COLO668 (cell line): ENCODE results near the gene RALGPS2.
A peak's percentile ranks its signal among the peaks of the same experiment; 100 is the strongest.

Experiments used
- DNase-seq: peaks from one replicate; lab custom pipeline; 2025; ENCODE audit not compliant: unreplicated experiment; lab: John Stamatoyannopoulos, UW

RALGPS2 gene, protein sequence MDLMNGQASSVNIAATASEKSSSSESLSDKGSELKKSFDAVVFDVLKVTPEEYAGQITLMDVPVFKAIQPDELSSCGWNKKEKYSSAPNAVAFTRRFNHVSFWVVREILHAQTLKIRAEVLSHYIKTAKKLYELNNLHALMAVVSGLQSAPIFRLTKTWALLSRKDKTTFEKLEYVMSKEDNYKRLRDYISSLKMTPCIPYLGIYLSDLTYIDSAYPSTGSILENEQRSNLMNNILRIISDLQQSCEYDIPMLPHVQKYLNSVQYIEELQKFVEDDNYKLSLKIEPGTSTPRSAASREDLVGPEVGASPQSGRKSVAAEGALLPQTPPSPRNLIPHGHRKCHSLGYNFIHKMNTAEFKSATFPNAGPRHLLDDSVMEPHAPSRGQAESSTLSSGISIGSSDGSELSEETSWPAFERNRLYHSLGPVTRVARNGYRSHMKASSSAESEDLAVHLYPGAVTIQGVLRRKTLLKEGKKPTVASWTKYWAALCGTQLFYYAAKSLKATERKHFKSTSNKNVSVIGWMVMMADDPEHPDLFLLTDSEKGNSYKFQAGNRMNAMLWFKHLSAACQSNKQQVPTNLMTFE

DNA sequence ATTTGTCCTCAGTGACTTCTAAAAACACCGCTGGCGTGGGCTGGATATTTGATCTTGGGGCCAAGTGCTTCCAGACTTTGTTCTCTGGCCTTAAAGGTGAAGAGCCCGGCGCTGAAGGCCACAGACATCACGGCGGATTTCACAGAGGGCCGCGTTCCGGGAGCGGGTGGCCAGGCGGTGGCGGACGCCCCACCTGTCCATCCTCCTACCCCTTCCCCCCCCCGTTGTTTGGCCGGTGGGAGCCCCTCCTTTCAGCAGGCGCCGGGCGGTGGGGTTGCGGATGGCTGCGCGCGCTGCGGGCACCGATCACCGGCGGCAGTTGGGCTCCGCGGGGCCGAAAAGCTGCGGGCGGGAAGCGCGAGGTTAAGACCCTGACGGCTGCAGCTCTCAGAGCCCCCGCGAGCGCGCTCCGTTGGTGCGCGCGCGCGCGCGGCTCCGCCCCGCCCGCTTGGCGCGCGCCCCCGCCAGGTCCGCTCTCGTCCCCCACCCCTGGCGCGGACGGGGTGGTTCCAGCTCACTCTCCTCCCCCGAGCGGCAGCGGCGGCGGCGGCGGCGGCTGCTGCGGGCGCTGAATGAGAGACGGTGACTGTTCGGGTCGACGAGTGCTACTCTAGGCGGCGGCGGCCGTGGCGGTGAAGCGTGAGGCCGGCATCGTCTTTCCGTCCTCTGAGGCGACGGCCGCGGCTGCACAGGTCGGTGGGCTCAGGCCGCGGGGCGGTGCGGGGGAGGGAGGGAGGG is at the start of gene RALGPS2:
RALGPS2 (plus strand) TSS at position 517 of the 738 bp plus-strand sequence. CDS start 51,521 bp downstream, outside the sequence.
- DNase-seq, result peak; percentile 84

DNA sequence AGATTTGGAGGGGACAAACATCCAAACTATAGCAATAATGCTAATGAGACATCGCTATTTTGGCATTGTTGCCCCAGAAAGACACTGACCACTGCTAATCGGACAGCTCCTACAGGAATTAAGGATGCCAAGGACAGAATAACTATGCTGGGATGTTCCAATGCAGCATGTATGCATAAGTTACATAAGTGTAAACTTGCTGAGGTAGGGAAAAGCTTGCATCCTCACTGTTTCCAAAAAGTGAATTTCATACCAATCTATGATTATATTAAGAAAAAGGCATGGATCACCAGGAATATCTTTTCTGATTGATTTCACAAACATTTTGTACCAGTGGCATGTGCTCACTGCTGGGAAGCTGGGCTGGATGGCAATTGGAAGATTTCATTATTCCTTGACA is 45.8 kb upstream of the RALGPS2 start:
- no peak for DNase-seq

DNA sequence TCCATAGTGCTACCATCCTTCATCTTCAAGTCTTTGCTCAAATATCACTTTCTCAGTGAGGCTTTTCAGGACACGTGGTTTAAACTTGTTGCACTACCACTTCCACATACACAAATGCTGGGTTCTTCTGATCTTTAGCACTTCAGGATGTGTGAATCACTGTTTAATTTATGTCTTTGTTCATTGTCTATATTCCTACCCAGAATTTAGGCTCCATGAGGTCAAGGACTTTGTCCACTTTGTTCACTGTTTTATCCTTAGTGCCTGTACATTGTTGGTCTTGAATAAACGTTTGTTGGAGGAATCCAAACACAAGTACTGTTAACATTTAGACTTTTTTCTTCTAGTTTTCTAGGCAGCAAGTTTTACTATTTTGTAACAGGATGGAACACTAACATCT is 42.6 kb upstream of the RALGPS2 start:
- DNase-seq, result no peak

DNA sequence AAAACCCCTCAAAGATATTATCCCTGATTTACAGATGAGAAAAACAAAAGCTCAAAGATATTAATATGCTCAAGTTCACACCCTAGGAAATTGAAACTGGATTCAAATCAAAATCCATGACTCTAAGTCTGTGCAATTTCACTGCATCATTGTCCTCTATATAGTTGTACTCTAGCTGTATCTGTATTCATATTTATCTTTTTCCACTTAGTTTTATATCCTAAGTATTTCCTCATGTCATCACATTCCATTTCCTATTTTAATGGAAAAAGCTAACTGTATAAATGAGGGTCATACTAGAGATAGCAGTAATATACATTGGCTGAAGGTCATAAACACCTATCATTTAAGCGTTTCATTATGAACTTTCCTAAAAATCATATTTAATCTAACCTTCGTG is 42.2 kb upstream of the RALGPS2 start:
- DNase-seq, result no peak

DNA sequence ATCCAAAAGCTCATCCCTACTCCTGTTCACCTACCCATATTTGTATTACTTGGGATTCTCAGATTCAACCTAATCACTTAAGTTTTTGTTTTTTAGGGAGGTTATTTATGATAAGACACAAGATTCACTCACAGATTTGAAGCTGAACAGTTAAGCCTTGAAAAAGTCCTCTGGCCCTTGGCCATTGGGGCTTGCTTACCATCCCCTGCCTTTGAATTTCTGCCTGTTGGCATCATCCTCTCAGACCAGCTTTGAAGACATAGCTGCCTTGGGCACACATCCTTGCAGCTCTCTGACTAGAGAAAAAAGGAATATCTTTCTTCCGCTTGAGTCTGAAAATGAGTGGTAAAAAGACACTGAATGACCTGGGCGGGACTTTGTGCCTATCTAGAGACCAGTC is 41.8 kb upstream of the RALGPS2 start:
- DNase-seq, result no peak

DNA sequence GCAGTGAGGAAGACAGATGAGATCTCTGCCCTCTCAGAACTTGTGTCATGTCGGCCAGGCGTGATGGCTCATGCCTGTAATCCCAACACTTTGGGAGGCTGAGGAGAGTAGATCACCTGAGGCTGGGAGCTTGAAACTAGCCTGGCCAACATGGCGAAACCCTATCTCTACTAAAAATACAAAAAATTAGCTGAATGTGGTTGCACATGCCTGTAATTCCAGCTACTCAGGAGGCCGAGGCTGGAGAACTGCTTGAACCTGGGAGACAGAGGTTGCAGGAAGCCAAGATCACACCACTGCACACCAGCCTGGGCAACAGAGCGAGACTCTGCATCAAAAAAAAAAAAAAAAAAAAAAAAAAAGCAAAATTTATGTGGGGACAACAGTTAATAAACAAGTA is 40.9 kb upstream of the RALGPS2 start:
- DNase-seq, result no peak

DNA sequence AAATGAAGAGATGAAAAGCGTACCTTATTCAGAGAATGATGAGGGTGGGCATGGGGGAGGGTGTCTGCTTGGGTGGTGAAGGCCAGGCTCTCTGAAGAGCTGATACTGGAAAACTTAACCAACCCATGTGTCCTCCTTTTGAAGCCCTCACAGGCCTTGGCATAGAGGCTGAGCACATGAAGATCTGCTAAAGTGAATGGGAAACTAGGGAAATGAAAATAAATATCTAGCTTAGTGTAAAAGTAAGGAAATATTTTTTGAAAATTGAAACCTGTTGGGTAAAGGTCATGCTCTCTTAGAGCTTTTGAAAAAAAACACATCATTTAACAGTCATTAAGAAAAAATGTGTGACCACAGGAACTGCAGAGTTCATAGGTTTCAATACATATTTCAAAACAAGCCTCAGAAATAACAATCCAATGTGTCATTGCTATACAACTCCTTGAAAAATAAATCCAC is 40.5 kb upstream of the RALGPS2 start:
- no peak for DNase-seq

DNA sequence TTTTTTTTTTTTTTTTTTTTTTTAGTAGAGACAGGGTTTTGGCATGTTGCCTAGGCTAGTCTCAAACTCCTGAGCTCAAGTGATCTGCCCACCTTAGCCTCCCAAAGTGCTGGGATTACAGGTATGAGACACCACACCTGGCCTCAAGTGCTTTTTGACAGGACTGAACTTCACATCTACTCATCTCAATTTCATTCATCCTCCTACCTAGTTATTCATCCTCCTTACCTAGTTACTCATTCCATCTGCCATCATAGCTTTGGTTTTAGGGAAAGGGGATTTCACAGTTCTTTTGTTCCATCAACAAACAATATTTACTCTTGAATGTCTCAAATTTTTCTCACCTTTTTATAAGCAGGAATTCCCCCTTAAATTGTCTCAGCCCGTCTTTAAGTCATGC is 38.6 kb upstream of the RALGPS2 start:
- no peak for DNase-seq

DNA sequence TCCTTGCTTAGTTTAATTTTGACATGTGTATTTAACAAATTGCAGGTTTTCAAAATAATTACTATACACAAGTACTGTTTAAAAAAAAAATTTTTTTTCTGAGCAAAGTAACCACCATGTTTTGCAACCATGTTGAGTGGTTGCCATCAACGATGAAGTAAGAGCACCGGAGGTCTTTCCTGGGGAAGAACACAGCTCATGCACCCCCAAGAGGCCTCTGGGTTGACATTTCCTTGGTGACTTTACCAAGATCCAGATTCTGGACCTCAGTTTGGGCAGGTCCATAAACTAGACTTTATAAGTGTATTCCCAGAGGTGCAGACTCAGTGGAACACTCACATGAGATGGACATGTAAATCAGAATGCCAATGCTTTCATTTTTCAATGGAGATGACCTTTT is 36.8 kb upstream of the RALGPS2 start:
- DNase-seq, result no peak

DNA sequence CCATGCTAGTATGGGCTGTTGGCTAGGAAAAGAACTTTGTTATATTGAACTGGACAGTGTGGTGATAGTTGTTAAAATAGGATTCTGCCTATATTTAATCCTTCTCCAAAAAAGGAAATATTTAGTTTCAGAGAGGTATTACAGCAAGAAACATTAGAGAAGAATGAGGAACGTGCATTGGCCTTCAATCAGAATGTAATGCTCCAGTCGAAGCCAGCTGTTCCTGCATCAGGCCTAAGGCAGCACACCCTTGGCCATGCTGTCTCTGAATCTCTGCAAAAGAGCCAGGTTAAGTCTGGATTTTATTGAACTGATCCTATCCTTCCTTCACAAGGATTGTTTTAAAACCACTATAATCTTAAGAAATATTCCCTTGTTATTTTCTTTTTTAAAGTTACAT is 35.3 kb upstream of the RALGPS2 start:
- no peak for DNase-seq

DNA sequence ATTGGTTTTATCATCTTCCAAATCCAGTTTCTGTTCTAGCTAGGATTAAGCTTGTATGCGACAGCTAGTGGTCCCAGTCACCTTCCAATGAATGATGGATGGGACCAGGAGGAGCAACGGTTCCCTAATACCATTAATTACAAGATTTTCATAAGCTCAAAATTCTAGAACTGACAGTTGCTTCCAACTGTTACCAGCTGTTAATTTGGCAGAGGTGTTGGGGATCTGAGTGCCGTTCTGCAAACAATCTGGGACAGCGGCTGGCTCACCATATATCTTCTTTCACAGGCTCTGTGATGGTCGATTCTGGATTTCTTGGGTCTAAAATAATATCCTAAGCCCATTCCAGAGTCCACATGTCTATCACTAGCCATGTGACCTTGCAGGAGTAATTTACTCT is 34.5 kb upstream of the RALGPS2 start:
- DNase-seq, result no peak

DNA sequence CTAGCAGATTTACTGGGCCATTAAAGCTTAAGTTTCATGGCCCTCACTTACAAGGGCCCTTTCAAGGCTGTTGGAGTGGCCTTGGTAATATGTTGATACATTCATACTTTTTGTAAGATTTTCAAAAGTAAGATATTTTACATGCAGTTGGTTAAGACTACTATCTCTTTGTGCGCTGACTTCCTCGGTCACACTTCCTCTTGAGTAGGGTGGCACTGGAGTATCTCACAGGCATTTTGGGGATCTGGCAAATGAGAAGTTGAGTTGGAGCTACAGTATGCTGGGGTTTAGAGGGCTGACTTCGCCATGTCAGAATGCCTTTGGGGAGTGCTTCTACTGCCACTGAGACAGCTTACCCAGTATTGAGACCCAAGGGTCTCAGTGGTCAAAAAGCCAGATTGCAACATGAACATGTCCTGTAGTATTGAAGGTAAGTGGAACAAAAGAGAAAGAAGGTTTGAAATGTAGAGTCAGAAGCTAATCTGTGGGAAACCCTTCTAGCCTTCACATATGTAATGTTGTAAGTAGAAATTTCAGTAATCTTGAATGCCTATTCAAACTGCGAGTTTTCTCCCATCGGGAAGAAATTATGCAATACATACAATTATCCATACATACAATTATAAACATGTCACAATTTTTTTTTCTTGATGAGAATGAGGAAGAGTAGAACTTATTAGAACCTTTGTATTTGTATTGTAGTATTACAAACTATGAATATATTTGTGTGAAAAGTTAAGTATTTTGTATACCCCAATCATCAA is 32.3 kb upstream of the RALGPS2 start:
- DNase-seq, result no peak

DNA sequence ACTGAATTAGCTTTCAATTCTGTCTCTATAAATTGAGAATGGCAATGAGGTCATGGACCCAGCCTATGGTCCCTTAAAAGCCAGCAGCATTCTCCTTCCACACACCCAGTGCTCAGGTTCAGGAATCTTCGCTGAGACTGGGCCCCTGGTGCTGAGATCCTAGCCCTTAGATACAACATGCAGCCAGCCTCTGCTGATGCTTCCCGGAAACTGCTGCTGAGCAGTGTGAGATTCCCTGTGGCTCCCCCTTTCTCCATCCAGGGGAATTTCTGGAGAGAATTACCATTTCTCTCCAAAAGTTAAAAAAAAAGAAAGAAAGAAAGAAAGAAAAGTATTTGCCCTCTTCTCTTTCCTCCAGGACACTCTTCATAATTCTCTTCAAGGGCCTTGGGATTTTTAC is 31.7 kb upstream of the RALGPS2 start:
- DNase-seq, result no peak

DNA sequence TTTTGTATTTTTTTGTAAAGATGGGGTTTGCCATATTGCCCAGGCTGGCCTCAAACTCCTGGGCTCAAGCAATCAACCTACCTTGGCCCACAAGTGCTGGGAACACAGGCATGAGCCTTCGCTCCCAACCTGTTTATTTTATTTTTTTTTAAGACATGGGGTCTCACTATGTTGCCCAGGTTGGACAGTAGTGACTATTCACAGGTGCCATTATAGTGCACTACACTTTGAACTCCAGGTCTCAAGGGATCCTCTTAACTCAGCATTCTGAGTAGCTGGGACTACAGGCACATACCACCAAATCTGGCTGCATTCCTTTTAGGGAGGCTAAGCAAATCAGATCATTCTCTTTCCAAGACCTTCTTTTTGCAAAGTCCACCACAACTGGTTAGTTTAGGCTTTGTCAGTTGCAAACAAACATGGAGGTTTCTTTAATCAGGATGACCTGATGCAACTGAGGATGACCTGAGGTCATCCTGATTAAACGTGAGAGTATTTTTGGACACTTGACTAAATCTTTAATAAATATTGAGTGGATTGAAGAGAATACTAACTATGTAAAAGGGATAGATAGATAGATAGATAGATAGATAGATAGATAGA is 30.0 kb upstream of the RALGPS2 start:
- no peak for DNase-seq

DNA sequence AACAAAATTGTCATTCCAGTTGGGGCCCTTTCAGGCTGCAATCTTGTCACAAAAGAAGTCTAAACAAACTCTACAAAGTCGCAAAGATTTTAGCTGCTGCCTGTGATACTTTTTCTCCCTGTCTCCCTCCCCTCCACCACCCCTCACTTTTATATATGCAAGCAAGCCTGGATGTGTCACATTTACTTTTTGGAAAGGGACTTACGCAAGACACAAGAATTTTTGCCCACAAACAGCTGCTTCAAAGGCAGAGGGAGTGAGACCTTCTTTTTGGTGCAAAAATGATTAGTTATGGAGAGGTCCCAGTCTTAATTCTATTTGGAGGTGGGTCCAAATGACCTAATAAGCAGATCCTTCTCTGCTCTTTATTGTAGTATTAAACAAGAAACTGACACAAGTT is 22.9 kb upstream of the RALGPS2 start:
- DNase-seq, result no peak

DNA sequence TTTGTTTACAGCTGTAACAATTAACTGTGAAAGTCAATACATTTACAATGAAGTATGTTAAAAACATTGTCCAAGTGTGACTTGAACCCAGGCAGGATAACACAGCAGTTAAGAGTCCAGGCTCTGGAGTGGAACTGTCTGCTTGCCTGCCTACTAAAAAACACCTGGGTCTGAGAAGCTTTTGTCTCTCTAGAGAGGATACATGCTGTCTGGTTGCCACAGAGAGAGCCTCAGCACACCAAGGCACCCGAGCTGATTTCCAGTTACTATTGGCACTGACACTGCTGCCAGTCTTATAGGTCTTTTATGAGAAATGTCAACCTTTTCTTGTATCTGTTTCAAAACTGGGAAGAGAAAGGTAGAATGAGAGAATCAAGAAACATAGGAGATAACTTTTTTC is 20.2 kb upstream of the RALGPS2 start:
- no peak for DNase-seq

DNA sequence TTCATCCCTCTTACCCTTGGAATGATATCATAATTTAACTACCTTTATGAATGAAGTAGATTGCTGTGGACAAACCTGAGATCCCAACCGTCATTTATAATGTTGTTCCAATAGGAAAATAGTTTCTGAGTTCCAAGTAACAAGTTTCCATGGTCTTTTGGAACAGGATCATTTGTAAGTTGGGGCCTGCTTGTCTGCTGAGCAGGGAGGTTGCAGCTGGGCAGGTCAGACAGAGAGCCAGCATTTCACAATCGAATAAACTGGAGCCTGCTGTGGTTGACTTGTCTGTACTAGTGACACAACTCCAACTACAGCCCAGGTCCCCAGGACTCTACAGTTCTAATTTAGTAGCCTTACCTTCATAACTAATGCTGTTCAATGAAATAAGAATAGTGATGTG is 18.6 kb upstream of the RALGPS2 start:
- no peak for DNase-seq

DNA sequence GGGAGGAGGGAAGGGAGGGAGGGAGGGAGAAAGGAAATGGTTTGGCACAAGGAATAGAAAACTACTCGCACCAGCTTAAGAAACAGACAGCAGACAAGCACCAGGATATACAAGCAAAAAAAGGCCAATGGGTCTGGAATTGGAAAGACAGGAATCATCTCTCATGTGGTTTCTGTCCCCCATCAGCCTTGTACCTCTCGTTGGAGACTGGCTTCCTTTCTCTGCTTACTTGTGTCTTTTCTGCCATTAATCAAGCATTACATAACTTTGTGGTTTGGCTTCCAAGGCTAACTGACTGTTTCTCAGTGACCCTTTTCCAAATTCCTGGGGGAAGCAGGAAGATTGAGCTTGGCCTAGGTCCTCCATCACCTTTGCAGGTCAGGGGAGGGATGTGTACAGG is 11.8 kb upstream of the RALGPS2 start:
- DNase-seq, result no peak

DNA sequence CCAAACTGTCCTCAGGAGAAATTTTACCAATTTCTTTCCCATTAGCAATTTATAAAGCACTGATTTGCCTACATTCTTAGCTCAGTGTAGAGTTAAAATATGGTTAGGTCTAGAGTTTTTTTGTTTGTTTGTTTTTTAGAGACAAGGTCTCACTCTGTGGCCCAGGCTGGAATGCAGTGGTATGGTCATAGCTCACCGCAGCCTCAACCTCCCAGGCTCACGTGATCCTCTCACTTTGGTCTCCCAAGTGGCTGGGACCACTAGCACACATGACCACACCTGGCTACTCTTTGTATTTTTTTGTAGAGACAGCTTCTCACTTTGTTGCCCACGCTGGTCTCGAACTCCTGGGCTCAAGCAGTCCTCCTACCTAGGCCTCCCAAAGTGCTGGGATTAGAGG is 10.6 kb upstream of the RALGPS2 start:
- no peak for DNase-seq

DNA sequence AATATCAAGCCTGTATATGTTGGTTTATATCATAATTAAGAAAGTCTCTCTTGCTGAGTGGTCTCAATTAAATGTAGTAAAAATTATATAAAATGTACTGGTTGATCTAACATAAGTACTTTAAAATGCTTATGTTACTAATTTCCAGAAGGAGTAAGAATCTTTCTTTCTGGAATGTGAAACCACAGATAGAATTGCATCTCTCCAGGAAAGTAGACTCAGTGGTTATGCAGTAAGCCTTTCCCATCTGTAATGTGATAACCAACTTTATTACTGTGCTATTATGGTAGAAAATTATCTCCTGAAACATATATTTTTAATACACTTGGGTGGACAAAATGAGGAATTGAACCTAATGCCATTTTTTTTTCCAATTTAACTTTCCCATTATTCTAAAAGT is 8.9 kb upstream of the RALGPS2 start:
- DNase-seq, result no peak

DNA sequence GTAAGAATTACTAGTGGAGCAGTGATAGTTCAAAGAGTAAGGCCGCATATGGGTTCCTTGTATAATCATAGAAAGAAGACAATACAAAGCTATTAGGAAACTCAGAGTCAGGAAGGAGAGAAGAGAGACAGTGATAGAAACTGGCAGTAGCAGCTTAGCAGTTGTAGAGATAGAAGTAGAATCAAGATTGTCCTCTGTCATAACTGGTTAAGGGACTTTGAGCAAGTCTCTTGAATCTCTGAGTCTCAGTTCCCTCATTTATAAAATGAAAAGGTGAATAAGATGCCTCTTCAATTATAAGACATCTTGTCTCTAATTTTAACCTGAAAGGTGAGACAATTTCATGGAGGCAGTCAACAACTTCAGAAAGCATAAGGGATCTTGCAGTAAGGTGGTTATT is 6.5 kb upstream of the RALGPS2 start:
- no peak for DNase-seq
